Activated CD8-positive, alpha-beta memory T cell treated with anti-CD3 and anti-CD28 coated beads for 4 hours (primary cell): ENCODE measurements around the gene NECAB2.

Experiments used
- DNase-seq, 2 donors: peaks; one replicate each; pipeline ENCODE4 v3.0.0-alpha.2; 2020; ENCODE audit warnings: low read depth in 2 of 2

NECAB2 gene

GRCh38 chr16:83992624-83993023 is 24.6 kb downstream of the NECAB2 start:
- no peak for DNase-seq

- no peak for DNase-seq
Observed at GRCh38 chr16:83994087-83994486, 26.0 kb downstream of the NECAB2 start.

- DNase-seq, result no peak
Observed at GRCh38 chr16:83994703-83995102, 26.7 kb downstream of the NECAB2 start.

- DNase-seq, result no peak
Observed at GRCh38 chr16:83995754-83996153, 27.7 kb downstream of the NECAB2 start.

GRCh38 chr16:83996481-83997252 is 28.6 kb downstream of the NECAB2 start:
- DNase-seq, result no peak

- DNase-seq, result no peak
Observed at GRCh38 chr16:83998091-83998490, 30.0 kb downstream of the NECAB2 start.

- DNase-seq, result no peak
Observed at GRCh38 chr16:84000989-84001642, 33.1 kb downstream of the NECAB2 start.

- DNase-seq, result no peak
Observed at GRCh38 chr16:84001726-84002125, 33.7 kb downstream of the NECAB2 start.

GRCh38 chr16:84003038-84003437 is 35.0 kb downstream of the NECAB2 start:
- DNase-seq, result no peak

GRCh38 chr16:84004442-84004841 is 36.4 kb downstream of the NECAB2 start:
- no peak for DNase-seq

- DNase-seq, result no peak
Observed at GRCh38 chr16:84005391-84005790, 37.3 kb downstream of the NECAB2 start.

GRCh38 chr16:84007520-84007919 is 39.5 kb downstream of the NECAB2 start:
- DNase-seq, result no peak

GRCh38 chr16:84007965-84008364 is 39.9 kb downstream of the NECAB2 start:
- no peak for DNase-seq

- no peak for DNase-seq
Observed at GRCh38 chr16:84009282-84009681, 41.2 kb downstream of the NECAB2 start.

- DNase-seq, result no peak
Observed at GRCh38 chr16:84013787-84014569, 45.9 kb downstream of the NECAB2 start.

GRCh38 chr16:84014570-84015327 is 46.7 kb downstream of the NECAB2 start:
- DNase-seq, result no peak

GRCh38 chr16:84015399-84015798 is 47.4 kb downstream of the NECAB2 start:
- DNase-seq, result no peak

- no peak for DNase-seq
Observed at GRCh38 chr16:84016477-84016876, 48.4 kb downstream of the NECAB2 start.

- DNase-seq, result no peak
Observed at GRCh38 chr16:84018710-84019109, 50.7 kb downstream of the NECAB2 start.

- no peak for DNase-seq
Observed at GRCh38 chr16:84020353-84020752, 52.3 kb downstream of the NECAB2 start.

GRCh38 chr16:84021488-84021887 is 53.4 kb downstream of the NECAB2 start:
- DNase-seq, result no peak

GRCh38 chr16:84022644-84023043 is 54.6 kb downstream of the NECAB2 start:
- no peak for DNase-seq
